GM12873 (cell line): Measurements from ENCODE around the gene ABI1.

Source experiments
- TF ChIP-seq, protein P1 (sequence below): IDR thresholded peaks from 2 replicates; pipeline ENCODE4 v1.5.1; 2012; ENCODE audit warnings: low read depth, mild to moderate bottlenecking, moderate library complexity, low read length, control low read depth; ENCODE audit not compliant: insufficient read depth; ENCODE audit errors: missing control alignments

Gene ABI1

GRCh38 chr10:26698909-26699308, 161.8 kb downstream of the ABI1 start:
- TF ChIP-seq, protein P1, sequence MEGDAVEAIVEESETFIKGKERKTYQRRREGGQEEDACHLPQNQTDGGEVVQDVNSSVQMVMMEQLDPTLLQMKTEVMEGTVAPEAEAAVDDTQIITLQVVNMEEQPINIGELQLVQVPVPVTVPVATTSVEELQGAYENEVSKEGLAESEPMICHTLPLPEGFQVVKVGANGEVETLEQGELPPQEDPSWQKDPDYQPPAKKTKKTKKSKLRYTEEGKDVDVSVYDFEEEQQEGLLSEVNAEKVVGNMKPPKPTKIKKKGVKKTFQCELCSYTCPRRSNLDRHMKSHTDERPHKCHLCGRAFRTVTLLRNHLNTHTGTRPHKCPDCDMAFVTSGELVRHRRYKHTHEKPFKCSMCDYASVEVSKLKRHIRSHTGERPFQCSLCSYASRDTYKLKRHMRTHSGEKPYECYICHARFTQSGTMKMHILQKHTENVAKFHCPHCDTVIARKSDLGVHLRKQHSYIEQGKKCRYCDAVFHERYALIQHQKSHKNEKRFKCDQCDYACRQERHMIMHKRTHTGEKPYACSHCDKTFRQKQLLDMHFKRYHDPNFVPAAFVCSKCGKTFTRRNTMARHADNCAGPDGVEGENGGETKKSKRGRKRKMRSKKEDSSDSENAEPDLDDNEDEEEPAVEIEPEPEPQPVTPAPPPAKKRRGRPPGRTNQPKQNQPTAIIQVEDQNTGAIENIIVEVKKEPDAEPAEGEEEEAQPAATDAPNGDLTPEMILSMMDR = no peak

DNA sequence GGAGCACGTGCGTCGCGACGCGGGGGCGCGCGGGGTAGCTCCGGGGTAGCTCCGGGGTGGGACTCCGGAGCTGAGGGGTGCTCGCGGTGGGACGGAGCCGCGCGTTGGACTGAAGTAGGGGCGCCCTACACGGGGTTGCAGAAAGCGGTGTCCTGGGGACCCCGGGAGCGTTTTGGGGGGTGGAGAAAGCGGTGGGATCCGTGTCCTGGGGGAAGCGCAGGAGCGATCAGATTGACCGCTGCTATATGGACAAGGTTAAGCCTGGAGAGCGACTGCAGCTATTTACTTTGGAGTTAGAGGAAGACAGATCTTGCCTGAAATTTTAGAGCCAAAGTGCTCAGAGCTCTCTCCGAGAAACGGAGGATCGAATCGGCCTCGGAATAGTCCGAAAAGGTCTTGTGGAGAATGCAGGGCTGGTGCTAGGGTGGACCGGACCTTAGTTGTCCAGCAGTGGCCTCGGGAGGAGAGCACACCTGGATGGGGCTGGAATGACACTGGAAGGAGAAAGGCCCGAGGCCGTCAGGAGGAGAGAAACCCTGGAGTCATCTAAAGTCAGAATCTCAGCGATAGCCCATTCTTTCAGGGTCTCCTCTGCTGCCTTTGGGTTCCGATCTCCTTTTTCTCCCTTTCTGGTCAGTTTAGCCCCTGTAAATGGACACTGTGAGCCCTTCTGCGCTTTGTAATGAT, 162.7 kb downstream of the ABI1 start:
- TF ChIP-seq, protein P1 = no peak

GRCh38 chr10:26697163-26697921, 163.4 kb downstream of the ABI1 start, which contains the start of gene PDSS1:
Gene PDSS1 (plus strand): TSS chr10:26697701. CDS start chr10:26697712, 11 bp downstream.
- TF ChIP-seq, protein P1 = no peak

- TF ChIP-seq, protein P1 = no peak
These were observed 164.0 kb downstream of the ABI1 start for GRCh38 chr10:26696786-26697162.
